Stimulated activated naive B cell treated with anti-CD40 and anti-IgM and Interleukin-4, amounts not matched to agents 10 μg/mL and 1 μg/mL and 100 μg/mL, for 72 hours (primary cell): ENCODE measurements around the gene YAE1.
"Not testable (repeated sequence)": the region's sequence is repeated elsewhere in the genome, so short reads cannot be mapped to it uniquely, and the experiment has no call there.

Source experiments
- ATAC-seq, 2 donors: fragments of 150-1000 bp; cut with Tn5 transposase; replicated peaks; 2 replicates each; pipeline ENCODE4 v1.10.0; 2021; ENCODE audit warnings: moderate library complexity in 1 of 2
- DNase-seq: peaks from one replicate; pipeline ENCODE4 v3.0.0; 2021
- H3K27ac Mint-ChIP-seq: one replicate; pipeline ENCODE4 v1.8.0; 2022; ENCODE audit warnings: mild to moderate bottlenecking, mixed read lengths
- H3K27me3 Mint-ChIP-seq, 2 donors: one replicate each; pipeline ENCODE4 v1.8.0; 2022; ENCODE audit warnings: mixed read lengths in 2 of 2
- H3K36me3 Mint-ChIP-seq, 2 donors: one replicate each; pipeline ENCODE4 v1.8.0; 2022; ENCODE audit warnings: mixed read lengths in 2 of 2, mild to moderate bottlenecking in 1 of 2
- H3K4me1 Mint-ChIP-seq, 2 donors: one replicate each; pipeline ENCODE4 v1.8.0; 2022; ENCODE audit warnings: mixed read lengths in 2 of 2, mild to moderate bottlenecking in 1 of 2
- H3K4me3 Mint-ChIP-seq, 2 donors: one replicate each; pipeline ENCODE4 v1.8.0; 2022; ENCODE audit warnings: mild to moderate bottlenecking in 2 of 2, mixed read lengths in 2 of 2, moderate library complexity in 1 of 2
- H3K9me3 Mint-ChIP-seq, 2 donors: one replicate each; pipeline ENCODE4 v1.8.0; 2022; ENCODE audit warnings: mixed read lengths in 2 of 2, mild to moderate bottlenecking in 1 of 2

YAE1 gene

GRCh38 chr7:39536951-39537350 is 29.3 kb upstream of the YAE1 start:
- no peak overlapping the region for H3K27ac Mint-ChIP-seq
- H3K27me3 Mint-ChIP-seq: peaks cover 0 to 8% of the 10 kb centered on the region in 2 donors
- peaks cover 7 to 9% of the 10 kb centered on the region in 2 donors for H3K4me1 Mint-ChIP-seq
- DNase-seq (no peak), ATAC-seq (no peak)
- no peaks in the 10 kb centered on the region for H3K36me3 Mint-ChIP-seq
- H3K4me3 Mint-ChIP-seq: no peak overlapping the region
- H3K9me3 Mint-ChIP-seq: no peaks in the 10 kb centered on the region

- peaks cover 0 to 12% of the 10 kb centered on the region in 2 donors for H3K27me3 Mint-ChIP-seq
- H3K27ac Mint-ChIP-seq: no peak overlapping the region
- no peak overlapping the region for H3K4me3 Mint-ChIP-seq
- ATAC-seq: no peak
- no peak for DNase-seq
- no peaks in the 10 kb centered on the region for H3K9me3 Mint-ChIP-seq
- no peaks in the 10 kb centered on the region for H3K36me3 Mint-ChIP-seq
- no peaks in the 10 kb centered on the region for H3K4me1 Mint-ChIP-seq
Measured at GRCh38 chr7:39539816-39540215, 26.4 kb upstream of the YAE1 start.

GRCh38 chr7:39540320-39540719 is 25.9 kb upstream of the YAE1 start:
- Mint-ChIP-seq H3K27me3 (peaks cover 0 to 12% of the 10 kb centered on the region in 2 donors), H3K36me3 (no peaks in the 10 kb centered on the region), H3K4me1 (no peaks in the 10 kb centered on the region), H3K27ac (no peak overlapping the region), H3K9me3 (no peaks in the 10 kb centered on the region), H3K4me3 (no peak overlapping the region)
- DNase-seq: no peak
- no peak for ATAC-seq

GRCh38 chr7:39541511-39541910 is 24.7 kb upstream of the YAE1 start:
- ATAC-seq: no peak
- no peak overlapping the region for H3K27ac Mint-ChIP-seq
- DNase-seq: no peak
- H3K27me3 Mint-ChIP-seq: peaks cover 0 to 12% of the 10 kb centered on the region in 2 donors
- H3K4me1 Mint-ChIP-seq: no peaks in the 10 kb centered on the region
- H3K9me3 Mint-ChIP-seq: no peaks in the 10 kb centered on the region
- no peak overlapping the region for H3K4me3 Mint-ChIP-seq
- H3K36me3 Mint-ChIP-seq: no peaks in the 10 kb centered on the region

GRCh38 chr7:39544774-39545173 is 21.4 kb upstream of the YAE1 start:
- H3K4me1 Mint-ChIP-seq, H3K4me3 Mint-ChIP-seq: not testable (repeated sequence)

GRCh38 chr7:39547336-39547735 is 18.9 kb upstream of the YAE1 start:
- no peak for ATAC-seq
- Mint-ChIP-seq H3K27ac (no peak overlapping the region), H3K36me3 (peaks cover 6 to 9% of the 10 kb centered on the region in 2 donors), H3K9me3 (peaks cover 11 to 12% of the 10 kb centered on the region in 2 donors), H3K27me3 (peaks cover 4 to 8% of the 10 kb centered on the region in 2 donors), H3K4me3 (no peak overlapping the region), H3K4me1 (no peaks in the 10 kb centered on the region)
- DNase-seq: no peak

More at GRCh38 chr7:39544774-39545173, 21.4 kb upstream of the YAE1 start:
- peaks cover 11 to 12% of the 10 kb centered on the region in 2 donors for H3K9me3 Mint-ChIP-seq
- not testable (repeated sequence) for H3K36me3 Mint-ChIP-seq, H3K27ac Mint-ChIP-seq, H3K27me3 Mint-ChIP-seq, ATAC-seq, DNase-seq

GRCh38 chr7:39550411-39550810 is 15.8 kb upstream of the YAE1 start:
- no peak for ATAC-seq
- Mint-ChIP-seq H3K4me3 (no peak overlapping the region), H3K27me3 (peaks cover 6 to 17% of the 10 kb centered on the region in 2 donors)

GRCh38 chr7:39553436-39553835 is 12.8 kb upstream of the YAE1 start:
- Mint-ChIP-seq H3K4me3 (no peak overlapping the region), H3K36me3 (peaks cover 0 to 2% of the 10 kb centered on the region in 2 donors), H3K27me3 (peaks cover 11 to 17% of the 10 kb centered on the region in 2 donors), H3K9me3 (peaks cover 0 to 2% of the 10 kb centered on the region in 2 donors), H3K4me1 (no peaks in the 10 kb centered on the region), H3K27ac (no peak overlapping the region)
- DNase-seq (no peak), ATAC-seq (no peak)

More at GRCh38 chr7:39550411-39550810, 15.8 kb upstream of the YAE1 start:
- Mint-ChIP-seq H3K9me3 (peaks cover 11 to 12% of the 10 kb centered on the region in 2 donors), H3K36me3 (peaks cover 6 to 9% of the 10 kb centered on the region in 2 donors), H3K4me1 (no peaks in the 10 kb centered on the region), H3K27ac (no peak overlapping the region)
- no peak for DNase-seq

- Mint-ChIP-seq H3K27me3 (peaks cover 11 to 17% of the 10 kb centered on the region in 2 donors), H3K27ac (no peak overlapping the region), H3K36me3 (no peaks in the 10 kb centered on the region), H3K4me1 (no peaks in the 10 kb centered on the region), H3K4me3 (no peak overlapping the region), H3K9me3 (no peaks in the 10 kb centered on the region)
- DNase-seq: no peak
- ATAC-seq: no peak
Measured at GRCh38 chr7:39554583-39555165, 11.5 kb upstream of the YAE1 start.

GRCh38 chr7:39557222-39557621 is 9.0 kb upstream of the YAE1 start:
- H3K27me3 Mint-ChIP-seq: peaks cover 9 to 11% of the 10 kb centered on the region in 2 donors
- H3K36me3 Mint-ChIP-seq: peaks cover 0 to 2% of the 10 kb centered on the region in 2 donors
- H3K27ac Mint-ChIP-seq: no peak overlapping the region
- no peaks in the 10 kb centered on the region for H3K4me1 Mint-ChIP-seq
- no peak for DNase-seq
- H3K9me3 Mint-ChIP-seq: no peaks in the 10 kb centered on the region
- no peak for ATAC-seq
- H3K4me3 Mint-ChIP-seq: no peak overlapping the region

- ATAC-seq (no peak), DNase-seq (no peak)
- Mint-ChIP-seq H3K27ac (no peak overlapping the region), H3K9me3 (no peaks in the 10 kb centered on the region), H3K4me1 (no peaks in the 10 kb centered on the region), H3K27me3 (peaks cover 9 to 11% of the 10 kb centered on the region in 2 donors), H3K36me3 (peaks cover 0 to 4% of the 10 kb centered on the region in 2 donors), H3K4me3 (no peak overlapping the region)
Measured at GRCh38 chr7:39557911-39558310, 8.3 kb upstream of the YAE1 start.

- H3K4me3 Mint-ChIP-seq: no peak overlapping the region
- peaks cover 0 to 4% of the 10 kb centered on the region in 2 donors for H3K36me3 Mint-ChIP-seq
- no peak overlapping the region for H3K27ac Mint-ChIP-seq
- peaks cover 0 to 1% of the 10 kb centered on the region in 2 donors for H3K4me1 Mint-ChIP-seq
- no peaks in the 10 kb centered on the region for H3K9me3 Mint-ChIP-seq
- DNase-seq (no peak), ATAC-seq (no peak)
- peaks cover 0 to 5% of the 10 kb centered on the region in 2 donors for H3K27me3 Mint-ChIP-seq
Measured at GRCh38 chr7:39560408-39560807, 5.8 kb upstream of the YAE1 start.

GRCh38 chr7:39560997-39561396 is 5.2 kb upstream of the YAE1 start:
- no peak for DNase-seq
- H3K4me3 Mint-ChIP-seq: no peak overlapping the region
- ATAC-seq: no peak

GRCh38 chr7:39565538-39565937 is 666 bp upstream of the YAE1 start:
- Mint-ChIP-seq H3K9me3 (no peaks in the 10 kb centered on the region), H3K4me1 (peaks cover 9 to 22% of the 10 kb centered on the region in 2 donors), H3K36me3 (peaks cover 4% of the 10 kb centered on the region in 2 donors), H3K27me3 (no peaks in the 10 kb centered on the region), H3K27ac (peak overlapping the region; percentile 97), H3K4me3 (peak overlapping the region; percentile 96 to 97)
- DNase-seq: no peak
- ATAC-seq: no peak

More at GRCh38 chr7:39560997-39561396, 5.2 kb upstream of the YAE1 start:
- no peak overlapping the region for H3K27ac Mint-ChIP-seq
- peaks cover 0 to 6% of the 10 kb centered on the region in 2 donors for H3K4me1 Mint-ChIP-seq
- H3K27me3 Mint-ChIP-seq: peaks cover 0 to 5% of the 10 kb centered on the region in 2 donors
- no peaks in the 10 kb centered on the region for H3K9me3 Mint-ChIP-seq
- H3K36me3 Mint-ChIP-seq: peaks cover 0 to 4% of the 10 kb centered on the region in 2 donors

- H3K36me3 Mint-ChIP-seq: peaks cover 4 to 6% of the 10 kb centered on the region in 2 donors
- ATAC-seq: no peak
- no peaks in the 10 kb centered on the region for H3K27me3 Mint-ChIP-seq
- no peak for DNase-seq
- peak overlapping the region; percentile 96 to 97 for H3K4me3 Mint-ChIP-seq
- H3K27ac Mint-ChIP-seq: no peak overlapping the region
- H3K4me1 Mint-ChIP-seq: peaks cover 9 to 22% of the 10 kb centered on the region in 2 donors
- H3K9me3 Mint-ChIP-seq: no peaks in the 10 kb centered on the region
Measured at GRCh38 chr7:39567294-39567693, 1.1 kb downstream of the YAE1 start.
